Uterus (tissue), 4 donors: ENCODE results near the gene C10orf90. TPM values are rescaled to one million over a fixed set of nuclear protein-coding genes. Genes with fewer than 3 reads are reported as not detected.

Source experiments
- DNase-seq, 2 donors: peaks; one replicate each; pipeline ENCODE4 v3.0.0-alpha.2; 2019 to 2020
- H3K27ac ChIP-seq, 2 donors: fragments of 200-600 bp; sonication (generic); 1 replicate in 1 of 2; 2 replicates in 1 of 2; pipeline ENCODE4 v1.5.1; 2016 to 2018
- H3K27me3 ChIP-seq, 2 donors: fragments of 200-600 bp; sonication (generic); one replicate each; pipeline ENCODE4 v1.5.1; 2018 to 2019; ENCODE audit warnings: control low read depth in 1 of 2
- H3K36me3 ChIP-seq, 2 donors: fragments of 200-600 bp; sonication (generic); one replicate each; pipeline ENCODE4 v1.5.1; 2019; ENCODE audit warnings: control low read depth in 1 of 2
- H3K4me1 ChIP-seq, 2 donors: fragments of 200-600 bp; sonication (generic); one replicate each; pipeline ENCODE4 v1.5.1; 2018 to 2019; ENCODE audit warnings: control low read depth in 1 of 2
- H3K4me3 ChIP-seq, 2 donors: fragments of 200-600 bp; sonication (generic); 1 replicate in 1 of 2; 2 replicates in 1 of 2; pipeline ENCODE4 v1.5.1; 2018 to 2019; ENCODE audit warnings: mild to moderate bottlenecking in 1 of 2
- H3K9me3 ChIP-seq, 2 donors: fragments of 200-600 bp; sonication (generic); one replicate each; pipeline ENCODE4 v1.5.1; 2019; ENCODE audit warnings: control low read depth in 1 of 2
- POLR2A ChIP-seq, 2 donors: fragments of 450-650 bp; IDR thresholded peaks; one replicate each; pipeline ENCODE4 v1.6.1; 2016; ENCODE audit warnings: antibody characterized with exemption in 2 of 2, mild to moderate bottlenecking in 1 of 2, moderate library complexity in 1 of 2
- intact Hi-C: fragments of 100-400 bp; cut with DNase I; formaldehyde crosslinking; loops from one replicate; pipeline ENCODE4 v1.15.1; 2023; ENCODE audit warnings: low total_unique reads
- total RNA-seq, 4 donors: library from RNA; depleted of rRNA in 3 of 4; stranded (reverse); fragments of >200 nt in 3 of 4; gene quantifications; one replicate each; pipeline versions ENCODE4 v1.1.0 to v1.2.4, GENCODE V29; 2014 to 2023
- TF ChIP-seq, protein P1 (sequence below), 4 experiments: fragments of 200-600 bp in 2 of 4; fragments of 450-650 bp in 2 of 4; sonication (generic) in 2 of 4; IDR thresholded peaks; one replicate each; pipeline ENCODE4 v1.5.1; 2016 to 2019; ENCODE audit warnings: antibody characterized with exemption in 4 of 4, mild to moderate bottlenecking in 2 of 4, moderate library complexity in 1 of 4
- donor health status: DM: yes; HTN: yes; CAD: no.

C10orf90 gene
- total RNA-seq, 4 donors from 2014 or later = 0.21 TPM; not detected in 3

GRCh38 chr10:126431816-126432215, 238.7 kb downstream of the C10orf90 start:
- intact Hi-C loops = no loop called here
- Histone ChIP-seq H3K9me3 (no peaks in the 10 kb centered on the region), H3K4me3 (no peak overlapping the region), H3K27me3 (no peaks in the 10 kb centered on the region), H3K27ac (no peak overlapping the region), H3K4me1 (no peaks in the 10 kb centered on the region), H3K36me3 (no peaks in the 10 kb centered on the region)
- TF ChIP-seq, protein P1, sequence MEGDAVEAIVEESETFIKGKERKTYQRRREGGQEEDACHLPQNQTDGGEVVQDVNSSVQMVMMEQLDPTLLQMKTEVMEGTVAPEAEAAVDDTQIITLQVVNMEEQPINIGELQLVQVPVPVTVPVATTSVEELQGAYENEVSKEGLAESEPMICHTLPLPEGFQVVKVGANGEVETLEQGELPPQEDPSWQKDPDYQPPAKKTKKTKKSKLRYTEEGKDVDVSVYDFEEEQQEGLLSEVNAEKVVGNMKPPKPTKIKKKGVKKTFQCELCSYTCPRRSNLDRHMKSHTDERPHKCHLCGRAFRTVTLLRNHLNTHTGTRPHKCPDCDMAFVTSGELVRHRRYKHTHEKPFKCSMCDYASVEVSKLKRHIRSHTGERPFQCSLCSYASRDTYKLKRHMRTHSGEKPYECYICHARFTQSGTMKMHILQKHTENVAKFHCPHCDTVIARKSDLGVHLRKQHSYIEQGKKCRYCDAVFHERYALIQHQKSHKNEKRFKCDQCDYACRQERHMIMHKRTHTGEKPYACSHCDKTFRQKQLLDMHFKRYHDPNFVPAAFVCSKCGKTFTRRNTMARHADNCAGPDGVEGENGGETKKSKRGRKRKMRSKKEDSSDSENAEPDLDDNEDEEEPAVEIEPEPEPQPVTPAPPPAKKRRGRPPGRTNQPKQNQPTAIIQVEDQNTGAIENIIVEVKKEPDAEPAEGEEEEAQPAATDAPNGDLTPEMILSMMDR (IDR thresholded peaks at IDR 0.05) = no peak
- TF ChIP-seq POLR2A (IDR thresholded peaks at IDR 0.05) = no peak
- DNase-seq = no peak

DNA sequence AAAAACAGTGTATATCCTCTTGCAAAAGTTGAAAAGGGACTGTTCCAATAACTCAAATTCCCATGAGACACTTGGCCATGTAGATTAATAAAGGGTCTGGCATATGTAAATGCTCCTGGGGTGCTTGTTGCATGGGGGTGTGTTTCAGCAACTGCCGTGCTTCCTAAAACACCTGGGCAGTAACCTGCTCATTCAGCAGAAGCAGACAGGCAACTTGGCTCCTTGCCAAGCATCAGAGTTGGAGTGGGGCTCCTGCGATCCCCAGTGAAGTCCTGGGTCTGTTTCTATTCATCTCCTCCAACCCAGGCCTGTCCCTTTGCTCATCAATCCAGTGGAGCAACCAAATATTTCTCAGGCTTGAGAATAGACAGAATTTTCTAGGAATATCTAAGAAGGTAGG, 240.0 kb downstream of the C10orf90 start:
- H3K4me3 ChIP-seq = no peak overlapping the region
- DNase-seq = no peak
- TF ChIP-seq POLR2A (IDR thresholded peaks at IDR 0.05) = no peak
- TF ChIP-seq, protein P1 (IDR thresholded peaks at IDR 0.05) = no peak
- no peaks in the 10 kb centered on the region for H3K27me3 ChIP-seq
- no peak overlapping the region for H3K27ac ChIP-seq
- intact Hi-C loops = no loop called here
- no peaks in the 10 kb centered on the region for H3K36me3 ChIP-seq
- no peaks in the 10 kb centered on the region for H3K4me1 ChIP-seq
- no peaks in the 10 kb centered on the region for H3K9me3 ChIP-seq

DNA sequence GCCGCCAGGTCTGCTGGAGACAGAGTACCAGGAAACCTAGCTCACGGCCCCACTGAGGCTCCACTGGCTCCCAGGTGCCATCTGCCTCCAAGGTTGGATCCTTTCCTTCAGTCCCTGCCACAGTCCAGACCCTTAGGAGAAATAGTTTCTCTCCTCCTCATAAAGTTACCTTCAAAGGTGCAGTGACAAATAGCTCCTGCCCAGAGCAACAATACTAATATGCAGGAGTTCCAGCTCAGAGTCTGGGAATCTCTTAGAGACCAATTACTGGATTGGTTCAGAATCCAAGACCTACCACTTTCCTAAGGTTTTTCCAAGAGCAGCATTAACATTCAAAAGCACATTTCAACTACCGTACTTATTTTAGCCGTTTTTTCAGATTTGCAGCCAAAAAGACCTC, 241.2 kb downstream of the C10orf90 start:
- Histone ChIP-seq H3K27ac (no peak overlapping the region), H3K27me3 (no peaks in the 10 kb centered on the region), H3K4me3 (no peak overlapping the region), H3K36me3 (no peaks in the 10 kb centered on the region), H3K4me1 (no peaks in the 10 kb centered on the region), H3K9me3 (no peaks in the 10 kb centered on the region)
- no peak for TF ChIP-seq POLR2A (IDR thresholded peaks at IDR 0.05)
- TF ChIP-seq, protein P1 (IDR thresholded peaks at IDR 0.05) = no peak
- no peak for DNase-seq
- intact Hi-C loops = no loop called here

GRCh38 chr10:126425489-126426065, 244.9 kb downstream of the C10orf90 start:
- Histone ChIP-seq H3K4me3 (no peak overlapping the region), H3K4me1 (no peaks in the 10 kb centered on the region), H3K27ac (no peak overlapping the region), H3K27me3 (no peaks in the 10 kb centered on the region), H3K36me3 (no peaks in the 10 kb centered on the region), H3K9me3 (no peaks in the 10 kb centered on the region)
- DNase-seq = no peak
- no peak for TF ChIP-seq POLR2A (IDR thresholded peaks at IDR 0.05)
- TF ChIP-seq, protein P1 (IDR thresholded peaks at IDR 0.05) = no peak
- intact Hi-C loops = no loop called here

DNA sequence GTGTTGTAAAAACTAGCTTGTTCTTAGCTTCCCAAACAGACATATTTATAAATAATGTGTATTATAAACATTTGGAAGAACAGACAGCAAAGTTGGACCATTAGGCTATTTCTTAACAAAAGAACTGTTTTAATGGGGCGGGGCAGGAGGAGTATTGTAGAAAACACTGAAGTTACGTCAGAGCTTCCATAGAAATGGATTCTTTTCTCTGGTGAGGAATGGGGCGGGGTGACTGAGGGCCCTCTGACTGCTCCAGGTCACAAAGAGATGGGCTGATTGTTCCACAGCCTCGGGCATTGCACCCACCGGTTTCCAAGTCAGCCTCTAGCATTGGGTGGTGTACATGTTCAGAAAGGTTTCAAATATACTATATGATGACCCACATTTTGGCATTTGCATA, 245.5 kb downstream of the C10orf90 start:
- no peak overlapping the region for H3K4me3 ChIP-seq
- TF ChIP-seq POLR2A (IDR thresholded peaks at IDR 0.05) = no peak
- TF ChIP-seq, protein P1 (IDR thresholded peaks at IDR 0.05) = no peak
- H3K27me3 ChIP-seq = no peaks in the 10 kb centered on the region
- no peak overlapping the region for H3K27ac ChIP-seq
- H3K4me1 ChIP-seq = no peaks in the 10 kb centered on the region
- intact Hi-C loops = no loop called here
- H3K9me3 ChIP-seq = no peaks in the 10 kb centered on the region
- DNase-seq = no peak
- no peaks in the 10 kb centered on the region for H3K36me3 ChIP-seq
